ENCODE results near the gene PSORS1C2.

DNA sequence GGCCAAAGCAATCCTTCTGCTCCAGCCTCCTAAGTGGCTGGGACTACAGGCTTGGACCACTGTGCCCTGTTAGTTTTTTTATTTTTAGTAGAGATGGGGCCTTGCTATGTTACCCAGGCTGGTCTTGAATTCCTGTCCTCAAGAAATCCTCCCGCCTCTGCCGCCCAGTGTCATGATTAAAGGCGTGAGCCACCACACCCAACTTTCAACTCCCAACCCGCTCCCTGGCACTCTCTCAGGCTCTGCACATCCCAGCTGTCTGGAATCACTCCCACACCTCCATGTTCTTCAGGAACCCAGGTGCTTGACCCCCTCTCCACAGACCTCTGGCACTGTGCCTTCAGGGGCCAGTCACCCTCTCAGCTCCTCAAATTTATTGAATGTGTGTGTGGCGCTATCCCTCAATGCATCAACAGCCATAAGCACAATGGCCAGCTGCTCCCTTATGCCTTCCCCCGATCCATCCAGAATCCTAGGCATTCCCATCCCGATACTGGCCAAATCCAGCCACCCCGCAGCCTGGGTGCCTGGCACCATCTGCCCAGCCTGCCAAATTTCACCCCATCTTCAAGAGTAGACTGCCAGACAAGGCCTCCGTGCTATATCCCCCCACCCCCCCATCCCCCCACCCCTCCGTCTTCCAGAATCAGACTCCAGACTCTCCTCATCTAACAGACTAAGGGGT, 32.3 kb upstream of the PSORS1C2 start:
- TF ChIP-seq, protein P1, sequence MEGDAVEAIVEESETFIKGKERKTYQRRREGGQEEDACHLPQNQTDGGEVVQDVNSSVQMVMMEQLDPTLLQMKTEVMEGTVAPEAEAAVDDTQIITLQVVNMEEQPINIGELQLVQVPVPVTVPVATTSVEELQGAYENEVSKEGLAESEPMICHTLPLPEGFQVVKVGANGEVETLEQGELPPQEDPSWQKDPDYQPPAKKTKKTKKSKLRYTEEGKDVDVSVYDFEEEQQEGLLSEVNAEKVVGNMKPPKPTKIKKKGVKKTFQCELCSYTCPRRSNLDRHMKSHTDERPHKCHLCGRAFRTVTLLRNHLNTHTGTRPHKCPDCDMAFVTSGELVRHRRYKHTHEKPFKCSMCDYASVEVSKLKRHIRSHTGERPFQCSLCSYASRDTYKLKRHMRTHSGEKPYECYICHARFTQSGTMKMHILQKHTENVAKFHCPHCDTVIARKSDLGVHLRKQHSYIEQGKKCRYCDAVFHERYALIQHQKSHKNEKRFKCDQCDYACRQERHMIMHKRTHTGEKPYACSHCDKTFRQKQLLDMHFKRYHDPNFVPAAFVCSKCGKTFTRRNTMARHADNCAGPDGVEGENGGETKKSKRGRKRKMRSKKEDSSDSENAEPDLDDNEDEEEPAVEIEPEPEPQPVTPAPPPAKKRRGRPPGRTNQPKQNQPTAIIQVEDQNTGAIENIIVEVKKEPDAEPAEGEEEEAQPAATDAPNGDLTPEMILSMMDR (IDR thresholded peaks at IDR 0.05), result no peak
- TF ChIP-seq POLR2A (IDR thresholded peaks at IDR 0.05), result no peak

All from body of pancreas (tissue), 4 donors.